Activated CD4-positive, alpha-beta T cell treated with anti-CD3 and anti-CD28 coated beads, Interleukin-2, amount 10 ng/mL, durations not matched to agents 24 days and 14 days (primary cell): Measurements from ENCODE around the gene RXRA. TPM values are rescaled to one million over a fixed set of nuclear protein-coding genes. Genes with fewer than 3 reads are reported as not detected.

Experiments
- DNase-seq: peaks from one replicate; pipeline ENCODE4 v3.0.0; 2022
- H3K27ac Mint-ChIP-seq: one replicate; pipeline ENCODE4 v1.8.0; 2022; ENCODE audit warnings: mild to moderate bottlenecking, mixed read lengths
- H3K27me3 Mint-ChIP-seq: one replicate; pipeline ENCODE4 v1.8.0; 2022; ENCODE audit warnings: mixed read lengths
- H3K36me3 Mint-ChIP-seq: one replicate; pipeline ENCODE4 v1.8.0; 2022; ENCODE audit warnings: low read depth, mild to moderate bottlenecking, mixed read lengths
- H3K4me1 Mint-ChIP-seq: one replicate; pipeline ENCODE4 v1.8.0; 2021; ENCODE audit warnings: mixed read lengths
- H3K4me3 Mint-ChIP-seq: one replicate; pipeline ENCODE4 v1.8.0; 2022; ENCODE audit warnings: mild to moderate bottlenecking, moderate library complexity, mixed read lengths
- H3K9me3 Mint-ChIP-seq: one replicate; pipeline ENCODE4 v1.8.0; 2021; ENCODE audit warnings: mixed read lengths
- intact Hi-C: fragments of 100-400 bp; cut with micrococcal nuclease; formaldehyde crosslinking; loops from one replicate; pipeline ENCODE4 v1.15.1; 2023
- total RNA-seq: library from RNA; stranded (reverse); gene quantifications from 2 replicates; pipeline ENCODE4 v1.2.3, GENCODE V29; 2022

The RXRA gene
- total RNA-seq, 1 donor from 2014 or later = 4.8 TPM

DNA sequence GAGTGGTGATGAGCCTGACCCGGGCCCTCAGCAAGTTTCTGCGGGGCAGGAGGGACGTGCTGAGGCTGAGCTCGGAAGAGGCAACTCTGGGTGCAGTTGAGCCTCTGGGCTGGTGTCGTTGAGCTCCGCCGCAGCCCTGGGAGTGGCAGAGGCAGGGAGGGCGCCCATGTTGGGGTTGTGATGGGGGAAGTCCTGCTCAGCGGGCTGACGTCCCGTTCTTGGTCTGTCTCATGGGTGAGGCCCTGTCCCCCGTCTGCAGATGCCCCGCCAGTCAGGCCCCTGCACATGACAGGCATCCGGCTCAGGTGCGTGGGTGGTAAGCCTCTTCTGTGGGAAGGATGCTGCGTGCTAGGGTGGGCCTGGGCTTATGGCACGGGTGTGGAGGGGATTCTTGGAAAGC is 64.3 kb downstream of the RXRA start:
- peak; percentile 83 for DNase-seq
- Mint-ChIP-seq H3K4me1 (peaks cover 32% of the 10 kb centered on the region), H3K9me3 (peaks cover 5% of the 10 kb centered on the region), H3K27ac (peak overlapping the region; percentile 89), H3K4me3 (peak overlapping the region; percentile 70), H3K36me3 (peaks cover 3% of the 10 kb centered on the region), H3K27me3 (peaks cover 23% of the 10 kb centered on the region)
- intact Hi-C loops = loop anchor here (2.0 to 5.0 kb wide), 3 partner anchors 16 to 228 kb away; partner anchors contain the start of genes RNU6ATAC and RXRA

DNA sequence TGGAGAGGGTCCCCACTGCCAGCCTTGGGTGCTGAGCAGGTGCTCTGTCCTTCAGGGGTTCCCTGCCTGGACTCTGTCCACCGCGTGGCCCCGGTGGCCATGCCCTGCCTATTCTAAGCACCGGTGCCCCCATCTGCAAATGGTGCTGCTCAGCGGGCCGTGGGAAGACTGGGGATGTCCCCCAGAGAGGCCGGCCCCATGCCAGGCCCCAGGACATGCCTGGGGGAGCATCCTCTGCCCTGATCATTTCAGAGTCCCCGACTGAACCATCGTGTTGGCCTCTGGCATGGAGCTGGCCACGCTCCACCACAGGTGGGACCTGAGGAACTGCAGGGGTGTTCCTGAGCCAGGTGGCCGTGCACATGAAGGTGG is 64.7 kb downstream of the RXRA start:
- peak overlapping the region; percentile 89 for H3K27ac Mint-ChIP-seq
- DNase-seq = no peak
- peaks cover 5% of the 10 kb centered on the region for H3K9me3 Mint-ChIP-seq
- peaks cover 36% of the 10 kb centered on the region for H3K4me1 Mint-ChIP-seq
- intact Hi-C loops = loop anchor here (1.0 to 5.0 kb wide), 4 partner anchors 16 to 229 kb away; partner anchors contain the start of genes RNU6ATAC and RXRA
- peaks cover 23% of the 10 kb centered on the region for H3K27me3 Mint-ChIP-seq
- H3K36me3 Mint-ChIP-seq = peaks cover 3% of the 10 kb centered on the region
- peak overlapping the region; percentile 70 for H3K4me3 Mint-ChIP-seq

DNA sequence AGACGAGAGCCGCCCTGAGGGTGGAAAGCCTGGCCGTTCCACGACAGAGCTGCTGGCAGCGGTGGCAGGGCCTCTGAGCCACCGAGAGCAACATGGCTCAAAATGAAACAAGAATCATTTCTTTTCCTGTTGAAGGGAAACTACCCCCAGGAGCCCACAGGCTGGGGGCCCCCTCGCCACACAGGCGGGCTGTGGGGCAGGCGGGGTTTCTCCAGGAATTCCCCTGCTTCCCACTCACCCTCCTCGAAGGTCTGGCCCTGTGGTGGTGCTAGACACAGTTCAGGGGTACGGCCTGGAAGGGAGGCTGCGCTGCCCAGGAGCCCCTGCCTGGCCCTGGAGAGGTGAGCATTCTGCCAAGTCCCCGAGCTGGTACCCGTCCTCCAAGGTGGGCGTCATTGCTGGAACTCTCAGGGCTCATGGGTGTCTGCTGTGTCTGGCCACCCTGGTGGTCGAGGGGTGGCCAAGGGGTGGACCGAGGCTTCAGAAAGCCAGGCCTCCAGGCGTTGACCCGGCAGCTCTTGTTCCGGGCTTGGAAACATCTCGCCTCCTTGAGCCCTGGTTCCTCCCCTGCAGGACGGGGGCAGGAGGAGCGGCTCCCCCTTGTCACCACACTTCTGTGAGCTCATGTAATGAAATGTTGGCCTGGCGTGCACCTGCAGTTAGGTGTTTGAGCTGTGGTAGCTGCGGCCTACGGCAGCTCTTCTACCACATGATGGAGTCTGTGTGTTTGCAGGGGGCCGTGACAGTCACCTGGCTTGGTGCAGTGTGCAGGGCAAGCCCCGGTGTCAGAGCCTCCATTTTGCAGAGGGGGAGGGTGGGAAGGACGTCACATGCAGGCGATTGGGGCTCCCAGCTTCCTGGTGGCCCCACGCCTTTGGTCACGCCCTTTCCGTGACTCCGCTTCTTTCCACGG is 65.3 kb downstream of the RXRA start:
- H3K4me1 Mint-ChIP-seq = peaks cover 42% of the 10 kb centered on the region
- peaks cover 23% of the 10 kb centered on the region for H3K27me3 Mint-ChIP-seq
- peaks cover 3% of the 10 kb centered on the region for H3K36me3 Mint-ChIP-seq
- H3K27ac Mint-ChIP-seq = peak overlapping the region; percentile 89
- peak overlapping the region; percentile 70 for H3K4me3 Mint-ChIP-seq
- DNase-seq = peak; percentile 87
- peaks cover 5% of the 10 kb centered on the region for H3K9me3 Mint-ChIP-seq
- intact Hi-C loops = loop anchor here (1.0 to 5.0 kb wide), 4 partner anchors 15 to 229 kb away; partner anchors contain the start of genes RNU6ATAC and RXRA

DNA sequence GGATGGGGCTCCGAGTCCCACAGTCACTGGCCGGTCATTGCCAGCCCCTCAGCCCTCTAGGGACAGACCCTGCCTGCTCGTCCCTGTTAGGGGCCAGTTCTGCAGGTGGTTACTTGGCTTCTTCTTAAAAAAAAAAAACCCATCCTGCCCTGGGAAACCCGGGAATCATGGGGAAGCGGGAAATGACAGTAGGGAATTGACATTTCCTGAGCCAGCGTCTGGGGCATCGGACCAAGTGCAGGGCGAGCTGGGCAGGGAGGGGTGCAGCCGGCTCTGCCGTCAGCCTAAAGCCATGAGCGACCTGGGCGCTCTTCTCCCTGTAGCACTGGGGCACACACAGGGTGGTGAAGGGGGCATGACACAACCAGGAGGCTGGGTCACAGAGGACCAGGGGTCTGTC is 66.6 kb downstream of the RXRA start:
- peaks cover 5% of the 10 kb centered on the region for H3K9me3 Mint-ChIP-seq
- H3K4me1 Mint-ChIP-seq = peaks cover 52% of the 10 kb centered on the region
- peaks cover 19% of the 10 kb centered on the region for H3K27me3 Mint-ChIP-seq
- H3K4me3 Mint-ChIP-seq = no peak overlapping the region
- no peak for DNase-seq
- no peak overlapping the region for H3K27ac Mint-ChIP-seq
- H3K36me3 Mint-ChIP-seq = peaks cover 3% of the 10 kb centered on the region
- intact Hi-C loops = loop anchor here (5.0 kb wide), 2 partner anchors 66 to 231 kb away; partner anchors contain the start of genes RNU6ATAC and RXRA

DNA sequence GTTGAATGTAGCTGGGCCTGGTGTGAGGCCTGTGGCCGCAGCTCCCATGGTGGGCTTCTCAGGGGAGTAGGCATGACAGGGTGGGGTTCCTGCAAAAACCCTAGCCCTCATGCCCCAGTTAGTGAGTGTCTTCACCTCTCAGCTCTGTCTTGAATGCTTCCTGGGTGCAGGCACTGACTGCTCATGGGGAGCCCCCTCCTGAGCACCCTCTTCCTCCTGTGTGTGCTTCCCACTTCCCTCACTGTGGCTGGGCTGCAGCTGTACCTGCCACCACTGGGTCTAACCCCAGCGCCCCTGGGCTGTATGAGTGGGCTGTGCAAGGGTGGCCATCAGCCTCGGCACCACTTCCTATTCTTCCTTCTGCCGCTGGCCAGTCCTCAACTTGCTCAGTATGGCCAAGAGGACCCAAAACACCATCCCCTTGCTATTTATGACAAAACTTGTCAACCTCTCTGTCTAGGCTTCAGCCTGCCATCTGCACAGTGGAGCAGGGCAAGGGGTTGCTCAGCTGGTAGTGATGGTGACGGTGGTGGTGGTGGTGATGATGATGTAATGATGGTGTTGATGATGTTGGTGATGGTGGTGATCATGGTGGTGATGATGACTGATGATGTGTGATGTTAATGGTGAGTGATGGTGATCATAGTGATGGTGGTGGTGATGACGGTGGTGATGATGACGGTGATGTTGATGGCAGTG is 67.5 kb downstream of the RXRA start:
- H3K4me3 Mint-ChIP-seq = no peak overlapping the region
- intact Hi-C loops = loop anchor here (5.0 kb wide), 2 partner anchors 66 to 231 kb away; partner anchors contain the start of genes RNU6ATAC and RXRA
- no peak for DNase-seq

DNA sequence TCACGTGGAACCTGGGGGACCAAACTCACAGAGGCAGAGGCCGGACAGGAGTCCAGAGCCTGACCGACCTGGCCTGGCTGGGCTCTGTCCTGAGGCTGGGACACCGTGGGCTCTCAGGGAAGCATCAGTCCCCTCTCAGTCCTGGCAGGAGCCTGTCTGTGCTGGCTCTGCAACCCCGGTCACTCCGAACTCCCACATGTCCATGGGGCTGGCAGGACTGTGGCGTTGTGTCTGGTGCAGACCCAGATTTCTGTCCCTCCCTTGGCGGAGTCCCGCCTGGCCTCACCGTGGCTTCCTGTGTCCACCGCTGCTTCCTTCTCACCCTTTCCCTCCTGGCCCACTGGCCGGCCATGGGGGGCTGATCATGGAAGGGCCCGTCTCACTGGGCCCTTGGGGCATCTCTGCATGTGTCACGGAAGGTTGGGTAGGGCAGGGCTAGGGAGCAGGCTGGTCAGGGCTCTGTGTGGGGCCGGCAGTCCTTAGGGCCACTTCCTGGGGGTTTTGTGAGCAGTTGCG is 68.8 kb downstream of the RXRA start:
- Mint-ChIP-seq H3K4me1 (peaks cover 50% of the 10 kb centered on the region), H3K4me3 (no peak overlapping the region), H3K27ac (no peak overlapping the region), H3K36me3 (peaks cover 3% of the 10 kb centered on the region), H3K9me3 (peaks cover 5% of the 10 kb centered on the region), H3K27me3 (peaks cover 9% of the 10 kb centered on the region)
- DNase-seq = no peak
- intact Hi-C loops = no loop called here

More for the DNA sequence above, 67.5 kb downstream of the RXRA start:
- no peak overlapping the region for H3K27ac Mint-ChIP-seq
- peaks cover 50% of the 10 kb centered on the region for H3K4me1 Mint-ChIP-seq
- H3K27me3 Mint-ChIP-seq = peaks cover 12% of the 10 kb centered on the region
- H3K36me3 Mint-ChIP-seq = peaks cover 3% of the 10 kb centered on the region
- H3K9me3 Mint-ChIP-seq = peaks cover 5% of the 10 kb centered on the region

DNA sequence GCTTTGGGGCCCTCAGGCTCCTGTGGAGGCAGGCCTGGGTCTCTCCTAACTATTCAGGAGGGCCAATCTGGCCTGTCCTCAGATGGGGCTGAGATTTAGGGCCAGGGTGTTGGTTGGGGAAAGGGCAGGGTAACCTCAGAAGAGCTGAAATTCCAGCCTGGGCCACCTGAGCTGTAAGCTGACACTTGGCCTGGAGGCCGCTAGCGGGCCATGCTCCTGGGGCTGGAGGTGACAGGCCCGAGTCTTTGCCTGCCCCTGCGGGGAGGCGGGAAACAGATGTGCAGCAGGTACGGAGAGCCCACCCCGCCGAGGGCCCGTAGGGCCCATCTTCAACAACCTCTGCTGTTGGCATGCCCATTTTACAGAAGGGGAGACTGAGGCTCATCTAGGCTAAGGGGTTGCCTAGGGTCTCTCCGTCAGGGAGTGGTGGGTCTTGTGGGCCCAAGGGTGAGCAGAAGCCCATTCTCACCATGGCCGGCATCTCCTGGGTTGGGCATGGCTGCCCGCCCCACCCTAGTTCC is 69.5 kb downstream of the RXRA start:
- intact Hi-C loops = no loop called here
- H3K9me3 Mint-ChIP-seq = peaks cover 5% of the 10 kb centered on the region
- H3K36me3 Mint-ChIP-seq = peaks cover 3% of the 10 kb centered on the region
- peaks cover 5% of the 10 kb centered on the region for H3K27me3 Mint-ChIP-seq
- peak overlapping the region; percentile 75 for H3K4me3 Mint-ChIP-seq
- peaks cover 43% of the 10 kb centered on the region for H3K4me1 Mint-ChIP-seq
- DNase-seq = no peak
- H3K27ac Mint-ChIP-seq = no peak overlapping the region

DNA sequence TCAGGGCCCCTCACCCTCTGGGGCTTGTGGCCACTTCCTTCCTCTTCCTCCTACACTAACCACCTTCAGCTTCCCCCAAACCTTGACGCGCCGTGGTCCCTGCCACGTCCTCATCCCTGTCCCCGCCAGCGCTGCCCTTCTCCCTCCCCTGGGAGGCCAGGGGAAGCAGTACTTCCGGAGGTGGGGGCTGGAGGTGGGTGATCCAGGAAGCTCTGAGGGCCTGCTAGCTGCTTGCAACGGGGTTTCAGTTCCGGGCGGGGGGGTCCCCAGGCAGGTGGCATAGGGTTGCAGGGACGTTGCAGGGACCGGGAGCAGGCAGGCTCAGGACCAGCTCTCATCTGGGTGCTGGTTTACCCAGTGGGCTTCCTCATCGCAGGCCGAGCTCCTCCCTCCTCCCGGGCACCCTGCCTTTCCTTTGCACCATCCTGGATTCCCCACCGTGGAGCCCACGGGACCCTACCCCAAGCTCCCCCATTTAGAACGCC is 70.0 kb downstream of the RXRA start:
- H3K4me1 Mint-ChIP-seq = peaks cover 39% of the 10 kb centered on the region
- intact Hi-C loops = no loop called here
- H3K27ac Mint-ChIP-seq = peak overlapping the region; percentile 83
- H3K4me3 Mint-ChIP-seq = peak overlapping the region; percentile 75
- H3K36me3 Mint-ChIP-seq = peaks cover 3% of the 10 kb centered on the region
- peaks cover 5% of the 10 kb centered on the region for H3K9me3 Mint-ChIP-seq
- DNase-seq = peak; percentile 80
- H3K27me3 Mint-ChIP-seq = peaks cover 5% of the 10 kb centered on the region

DNA sequence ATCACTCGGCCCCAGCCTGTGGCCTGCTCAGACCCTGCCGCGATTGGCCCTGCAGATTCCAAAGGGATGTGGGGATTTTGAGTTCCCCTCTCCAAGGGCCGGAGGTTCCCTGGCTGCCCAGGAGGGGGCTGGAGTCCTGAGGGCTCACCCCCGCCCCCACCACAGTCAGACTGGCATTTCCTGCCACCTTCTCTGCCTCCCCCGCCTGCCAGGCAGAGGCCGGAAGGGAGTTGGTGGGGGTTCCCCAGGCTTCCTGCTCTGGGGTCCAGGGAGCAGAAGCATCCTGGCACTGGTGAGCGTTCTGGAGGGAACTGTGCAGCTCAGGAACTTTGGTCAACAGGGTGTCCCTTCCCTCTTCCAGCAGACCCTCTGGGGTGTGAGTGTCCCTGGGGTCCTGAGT is 70.6 kb downstream of the RXRA start:
- H3K27ac Mint-ChIP-seq = peak overlapping the region; percentile 83
- H3K4me1 Mint-ChIP-seq = peaks cover 34% of the 10 kb centered on the region
- H3K4me3 Mint-ChIP-seq = peak overlapping the region; percentile 75
- peaks cover 5% of the 10 kb centered on the region for H3K27me3 Mint-ChIP-seq
- peaks cover 5% of the 10 kb centered on the region for H3K9me3 Mint-ChIP-seq
- H3K36me3 Mint-ChIP-seq = peaks cover 3% of the 10 kb centered on the region
- intact Hi-C loops = no loop called here
- DNase-seq = peak; percentile 78

DNA sequence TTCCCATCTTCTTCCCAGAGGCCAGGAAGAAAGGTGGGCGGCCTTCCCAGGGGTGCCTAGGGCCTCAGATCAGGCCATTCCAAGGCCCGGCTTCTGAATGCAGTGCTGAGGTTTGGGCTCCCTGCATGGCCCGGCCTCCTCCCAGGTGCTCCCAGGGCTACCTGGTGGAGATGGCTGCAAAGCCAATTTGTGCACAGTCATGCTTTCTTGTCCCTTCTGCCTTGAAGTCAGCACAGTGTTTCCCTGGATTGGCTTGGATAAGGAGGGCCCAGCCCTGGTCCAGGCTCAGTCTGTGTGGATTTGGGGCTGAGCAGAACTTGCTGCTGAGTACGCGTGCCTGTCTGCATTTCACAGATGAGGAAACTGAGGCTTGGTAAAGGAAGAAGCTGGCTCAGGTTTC is 72.5 kb downstream of the RXRA start:
- Mint-ChIP-seq H3K27me3 (peaks cover 2% of the 10 kb centered on the region), H3K36me3 (peaks cover 3% of the 10 kb centered on the region), H3K4me1 (peaks cover 29% of the 10 kb centered on the region), H3K27ac (no peak overlapping the region), H3K9me3 (peaks cover 5% of the 10 kb centered on the region), H3K4me3 (no peak overlapping the region)
- intact Hi-C loops = no loop called here
- no peak for DNase-seq

DNA sequence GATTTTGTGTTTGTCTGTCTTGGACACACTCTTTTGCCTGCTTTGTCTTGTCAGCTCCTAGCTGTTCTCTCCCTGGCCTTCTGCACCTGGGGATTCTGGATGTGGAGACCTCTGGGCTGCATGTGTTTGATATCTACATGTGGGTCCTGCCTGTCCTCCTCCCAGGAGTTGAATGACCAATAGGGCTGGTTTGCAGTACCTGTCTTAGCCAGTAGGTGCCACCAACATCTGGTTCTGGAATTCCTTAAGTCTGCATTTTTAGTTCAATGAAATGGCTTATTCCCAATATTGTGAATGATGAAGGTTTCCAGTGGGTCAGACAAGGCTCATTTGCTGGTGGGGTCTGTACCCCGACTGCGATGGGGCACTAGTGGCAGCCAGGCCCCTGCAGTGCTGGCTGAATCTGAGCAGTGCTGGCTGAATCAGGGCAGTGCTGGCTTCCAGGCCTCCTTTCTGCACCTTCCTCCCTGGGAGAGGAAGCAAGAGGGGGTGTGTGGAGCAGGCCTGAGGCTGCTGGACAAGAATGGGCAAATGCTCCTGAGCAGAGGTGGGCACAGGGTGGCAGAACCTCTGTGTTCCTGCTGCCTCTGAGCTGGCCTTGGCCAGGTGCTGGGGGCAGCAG is 73.3 kb downstream of the RXRA start:
- H3K27me3 Mint-ChIP-seq = peaks cover 5% of the 10 kb centered on the region
- no peak for DNase-seq
- H3K36me3 Mint-ChIP-seq = no peaks in the 10 kb centered on the region
- peaks cover 35% of the 10 kb centered on the region for H3K4me1 Mint-ChIP-seq
- intact Hi-C loops = no loop called here
- no peaks in the 10 kb centered on the region for H3K9me3 Mint-ChIP-seq
- no peak overlapping the region for H3K4me3 Mint-ChIP-seq
- H3K27ac Mint-ChIP-seq = no peak overlapping the region

DNA sequence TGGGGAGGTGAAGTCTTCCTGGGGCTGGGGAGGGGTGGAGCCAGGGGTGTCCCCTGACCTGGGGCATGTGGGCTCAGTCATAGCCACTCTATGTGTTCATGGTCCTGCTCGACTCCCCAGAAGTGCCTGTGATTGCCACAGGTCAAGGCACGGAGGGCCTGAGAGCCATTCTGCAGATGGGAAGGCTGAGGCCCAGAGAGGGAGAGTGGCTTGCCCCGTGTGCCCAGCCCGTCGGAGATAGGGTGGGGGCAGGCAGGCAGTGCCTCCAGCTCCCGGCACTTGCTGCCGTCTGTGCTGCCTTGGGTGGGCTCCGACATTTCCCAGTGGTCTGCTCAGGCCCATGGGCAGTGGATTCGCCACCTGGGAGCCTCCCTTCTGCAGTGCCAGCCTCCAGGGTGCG is 74.0 kb downstream of the RXRA start:
- H3K9me3 Mint-ChIP-seq = no peaks in the 10 kb centered on the region
- no peak overlapping the region for H3K27ac Mint-ChIP-seq
- H3K27me3 Mint-ChIP-seq = peaks cover 8% of the 10 kb centered on the region
- H3K4me1 Mint-ChIP-seq = peaks cover 37% of the 10 kb centered on the region
- no peak overlapping the region for H3K4me3 Mint-ChIP-seq
- H3K36me3 Mint-ChIP-seq = no peaks in the 10 kb centered on the region
- intact Hi-C loops = no loop called here
- DNase-seq = no peak

DNA sequence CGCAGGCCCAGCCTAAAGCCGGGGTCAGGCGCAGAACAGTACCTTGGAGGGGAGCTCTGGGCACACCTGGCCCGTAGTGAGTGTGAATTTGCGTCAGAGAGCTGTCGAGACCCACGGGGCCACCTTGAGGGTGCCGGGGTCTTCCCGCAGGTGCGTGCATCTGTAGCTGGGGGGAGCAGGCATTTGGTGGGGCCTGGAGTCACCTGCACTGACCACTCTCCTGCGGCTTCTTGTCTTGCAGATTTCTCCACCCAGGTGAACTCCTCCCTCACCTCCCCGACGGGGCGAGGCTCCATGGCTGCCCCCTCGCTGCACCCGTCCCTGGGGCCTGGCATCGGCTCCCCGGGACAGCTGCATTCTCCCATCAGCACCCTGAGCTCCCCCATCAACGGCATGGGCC is 75.1 kb downstream of the RXRA start:
- Mint-ChIP-seq H3K9me3 (no peaks in the 10 kb centered on the region), H3K27me3 (peaks cover 12% of the 10 kb centered on the region), H3K27ac (no peak overlapping the region), H3K36me3 (no peaks in the 10 kb centered on the region), H3K4me1 (peaks cover 32% of the 10 kb centered on the region), H3K4me3 (no peak overlapping the region)
- DNase-seq = no peak
- intact Hi-C loops = no loop called here
